ENCODE results near the gene NRXN3.
"Not testable (repeated sequence)": the region's sequence is repeated elsewhere in the genome, so short reads cannot be mapped to it uniquely, and the experiment has no call there.

NRXN3 gene

DNA sequence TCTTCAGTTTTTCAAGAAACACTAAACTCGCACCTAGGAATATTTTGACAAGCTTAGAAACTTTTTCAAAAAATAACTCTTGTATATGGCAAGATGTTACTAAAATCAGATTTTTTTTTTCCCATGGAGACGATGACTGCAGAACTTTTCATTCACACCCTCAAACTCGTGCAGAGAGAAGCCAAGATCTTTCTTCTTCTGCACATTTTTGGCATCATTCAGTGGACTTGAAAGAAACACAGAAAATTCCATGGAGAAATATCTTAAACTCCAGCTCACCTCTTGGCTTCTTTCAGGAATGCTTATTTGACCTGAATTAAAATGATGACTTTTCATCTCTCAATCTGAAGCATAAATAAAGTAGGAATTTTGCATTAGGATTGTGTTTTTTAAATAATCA is 919.4 kb downstream of the NRXN3 start:
- TF ChIP-seq JUND (IDR thresholded peaks at IDR 0.05; ENCODE audit: low read depth) = no peak
- DNase-seq (ENCODE audit: low read depth in 1 of 2, low spot score in 1 of 2) = no peak
- in situ Hi-C loops (cut with HindIII; ENCODE audit: low pct_unique_long_range_greater_than_20kb, low sequenced_read_pairs) = no loop called here

DNA sequence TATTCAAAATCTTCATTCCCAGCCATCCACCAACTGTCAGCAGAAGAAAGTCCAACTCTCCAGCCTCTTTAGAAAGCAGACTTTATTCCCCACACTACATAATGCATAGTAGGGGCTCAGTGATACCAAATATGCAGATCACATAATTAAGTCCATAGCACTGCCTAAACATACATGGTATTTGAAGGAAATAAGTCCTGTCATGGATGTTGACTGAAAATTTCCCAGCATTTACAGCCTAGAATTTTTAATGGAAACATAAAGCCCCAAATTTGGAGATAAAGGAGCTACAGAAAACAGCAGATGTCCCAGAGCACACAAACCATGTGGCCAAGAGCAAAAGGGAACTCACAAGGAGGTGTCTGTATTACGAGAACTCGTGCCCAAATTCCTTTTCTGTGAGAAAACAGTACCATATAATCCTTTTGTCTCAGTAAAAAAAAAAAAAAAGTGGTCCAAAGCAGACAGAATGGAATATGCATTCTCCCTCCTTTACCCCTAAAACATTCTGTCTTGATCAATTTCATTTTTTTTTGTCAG is 920.5 kb downstream of the NRXN3 start:
- in situ Hi-C loops (cut with HindIII; ENCODE audit: low pct_unique_long_range_greater_than_20kb, low sequenced_read_pairs) = no loop called here
- TF ChIP-seq JUND (IDR thresholded peaks at IDR 0.05; ENCODE audit: low read depth) = no peak
- DNase-seq (ENCODE audit: low read depth in 1 of 2, low spot score in 1 of 2) = no peak

DNA sequence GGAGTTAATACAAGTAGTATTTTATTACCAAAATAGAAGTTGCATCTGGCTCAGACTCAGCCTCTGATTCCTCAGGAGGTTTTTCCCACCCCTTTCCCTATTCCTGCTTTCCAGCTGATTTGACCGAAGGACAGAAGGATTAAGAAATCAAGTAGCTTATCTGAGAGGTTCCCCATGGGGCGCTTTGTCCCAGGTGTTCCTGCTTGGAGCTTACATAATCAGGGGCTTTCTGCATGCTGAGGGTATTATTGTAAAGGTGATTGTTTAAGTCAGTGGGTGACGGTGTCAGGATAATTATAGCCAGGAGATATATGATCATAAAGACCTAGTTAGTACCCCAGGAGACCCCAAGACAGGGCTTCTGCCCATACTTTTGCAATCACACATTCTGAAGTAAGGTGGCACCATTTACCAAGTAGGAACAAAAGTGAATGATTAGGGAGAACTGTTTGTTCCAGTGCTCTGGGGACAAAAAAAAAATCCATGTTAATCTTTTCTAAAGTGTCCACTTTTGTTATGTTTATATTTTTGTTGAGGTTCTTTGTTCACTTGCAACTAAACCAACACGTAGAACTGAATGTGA is 921.3 kb downstream of the NRXN3 start:
- DNase-seq (ENCODE audit: low read depth in 1 of 2, low spot score in 1 of 2) = no peak
- in situ Hi-C loops (cut with HindIII; ENCODE audit: low pct_unique_long_range_greater_than_20kb, low sequenced_read_pairs) = no loop called here
- TF ChIP-seq JUND (IDR thresholded peaks at IDR 0.05; ENCODE audit: low read depth) = no peak

DNA sequence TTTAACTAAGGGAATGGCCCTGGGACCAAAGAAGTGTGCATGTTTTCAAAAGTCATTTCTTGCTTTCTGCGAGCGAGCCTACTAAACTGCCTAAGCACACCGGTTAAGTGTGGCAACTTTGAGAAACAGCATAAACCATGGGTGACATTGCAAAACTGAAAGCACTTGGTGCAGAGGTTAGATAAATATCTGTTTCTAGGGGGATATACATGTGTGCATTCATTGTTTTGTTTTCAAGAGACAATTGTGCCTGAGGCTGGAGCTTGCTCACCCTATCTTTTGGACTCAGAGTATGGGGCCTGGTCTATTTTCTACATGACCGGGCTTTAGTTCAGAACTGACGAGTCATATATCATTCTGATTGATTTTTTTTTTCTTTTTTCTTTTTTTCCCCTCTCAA is 923.4 kb downstream of the NRXN3 start:
- in situ Hi-C loops (cut with HindIII; ENCODE audit: low pct_unique_long_range_greater_than_20kb, low sequenced_read_pairs) = no loop called here
- DNase-seq (ENCODE audit: low read depth in 1 of 2, low spot score in 1 of 2) = no peak
- TF ChIP-seq JUND (IDR thresholded peaks at IDR 0.05; ENCODE audit: low read depth) = no peak

DNA sequence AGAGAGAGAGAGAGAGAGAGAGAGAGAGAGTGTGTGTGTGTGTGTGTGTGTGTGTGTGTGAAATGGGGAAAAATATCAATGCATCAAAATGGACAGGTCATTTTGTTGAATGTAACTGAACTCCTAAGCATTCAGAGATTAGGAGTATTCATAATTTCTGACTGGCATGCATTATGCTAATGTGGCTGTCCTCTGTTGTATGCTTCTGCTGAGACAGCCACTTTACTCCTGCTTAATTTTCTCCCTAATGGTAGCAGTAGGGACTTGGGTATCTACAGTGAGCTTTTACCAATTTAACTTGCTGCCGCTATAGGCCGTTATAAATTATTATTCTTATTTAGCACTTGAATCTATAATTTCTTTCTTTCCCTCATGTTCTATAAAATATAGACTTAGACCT is 924.8 kb downstream of the NRXN3 start:
- in situ Hi-C loops (cut with HindIII; ENCODE audit: low pct_unique_long_range_greater_than_20kb, low sequenced_read_pairs) = no loop called here
- no peak for TF ChIP-seq JUND (IDR thresholded peaks at IDR 0.05; ENCODE audit: low read depth)
- no peak for DNase-seq (ENCODE audit: low read depth in 1 of 2, low spot score in 1 of 2)

DNA sequence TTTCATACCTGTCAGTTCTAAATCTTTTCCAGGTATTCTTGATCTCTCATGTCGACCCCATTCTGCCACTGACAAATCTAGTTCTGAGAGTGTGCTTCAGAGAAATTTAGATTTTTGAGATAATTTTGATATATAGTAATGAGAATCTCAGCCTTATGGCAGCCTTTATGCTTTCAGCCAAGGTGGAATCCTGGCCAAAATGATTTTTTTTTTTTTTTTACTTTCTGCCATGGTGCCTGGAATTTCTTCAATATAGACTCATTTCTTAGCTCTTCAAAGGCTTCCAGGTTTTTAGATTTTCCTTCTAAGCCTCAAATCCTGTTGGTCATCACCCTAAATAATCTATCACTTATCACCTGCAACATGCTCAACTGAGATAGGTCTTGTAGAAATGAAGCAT is 926.6 kb downstream of the NRXN3 start:
- no peak for TF ChIP-seq JUND (IDR thresholded peaks at IDR 0.05; ENCODE audit: low read depth)
- DNase-seq (ENCODE audit: low read depth in 1 of 2, low spot score in 1 of 2) = no peak
- in situ Hi-C loops (cut with HindIII; ENCODE audit: low pct_unique_long_range_greater_than_20kb, low sequenced_read_pairs) = no loop called here

DNA sequence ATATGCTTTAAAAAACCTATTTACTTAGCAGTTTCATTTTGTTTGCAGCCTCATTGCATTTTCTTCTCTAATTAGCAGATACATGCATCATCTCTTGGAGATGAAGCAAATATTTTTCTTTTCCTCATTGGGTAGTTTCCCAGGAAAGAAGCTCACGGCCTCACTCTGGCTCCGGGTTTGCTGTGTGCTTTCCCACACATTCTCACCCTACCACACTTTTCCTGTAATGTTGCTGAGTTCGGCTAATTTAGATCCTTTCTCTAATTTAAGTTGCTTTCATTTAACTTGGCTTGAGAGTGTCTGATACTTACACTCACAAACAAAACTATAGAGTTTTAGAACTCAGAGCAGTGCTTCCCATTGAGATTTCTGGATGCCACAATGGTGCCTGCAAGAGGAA is 928.2 kb downstream of the NRXN3 start:
- no peak for DNase-seq (ENCODE audit: low read depth in 1 of 2, low spot score in 1 of 2)
- in situ Hi-C loops (cut with HindIII; ENCODE audit: low pct_unique_long_range_greater_than_20kb, low sequenced_read_pairs) = no loop called here
- TF ChIP-seq JUND (IDR thresholded peaks at IDR 0.05; ENCODE audit: low read depth) = no peak

DNA sequence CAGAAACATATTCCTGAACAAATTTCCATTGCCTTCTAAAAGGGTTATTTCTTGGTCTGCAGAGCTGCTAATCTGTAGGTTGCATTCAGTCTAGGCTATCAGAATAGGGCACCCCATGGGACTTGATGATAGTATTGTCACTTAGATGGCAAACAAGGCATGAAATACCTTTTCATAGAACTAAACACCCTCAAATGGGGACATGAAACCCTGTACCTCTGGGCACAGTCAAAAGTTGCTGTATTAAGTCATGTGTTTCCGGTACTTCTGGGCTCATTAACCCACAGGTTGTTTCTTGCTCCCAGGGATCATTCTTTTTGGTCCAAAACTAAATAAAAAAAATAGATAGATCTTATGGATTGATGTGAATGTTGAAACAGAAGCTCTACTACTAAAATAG is 930.4 kb downstream of the NRXN3 start:
- in situ Hi-C loops (cut with HindIII; ENCODE audit: low pct_unique_long_range_greater_than_20kb, low sequenced_read_pairs) = no loop called here
- DNase-seq (ENCODE audit: low read depth in 1 of 2, low spot score in 1 of 2) = no peak
- no peak for TF ChIP-seq JUND (IDR thresholded peaks at IDR 0.05; ENCODE audit: low read depth)

DNA sequence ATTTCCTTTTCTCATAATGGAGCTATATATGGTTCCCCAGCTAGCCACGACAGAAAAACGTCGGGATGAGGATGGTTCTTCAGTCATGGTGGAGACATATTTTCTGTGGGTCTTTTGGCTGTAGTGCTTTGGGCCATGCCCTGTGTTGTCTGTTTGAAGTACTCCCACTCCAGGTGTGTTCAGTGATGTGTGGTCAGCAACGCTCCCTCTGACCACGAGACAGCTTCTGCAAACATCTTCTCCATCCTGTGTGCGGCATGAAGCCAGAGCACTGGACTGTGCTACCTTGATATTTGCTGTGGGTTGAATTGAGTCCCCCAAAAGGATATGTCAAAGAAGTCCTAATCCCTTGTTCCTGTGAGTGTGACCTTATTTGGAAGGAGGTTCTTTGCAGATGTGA is 931.2 kb downstream of the NRXN3 start:
- no peak for TF ChIP-seq JUND (IDR thresholded peaks at IDR 0.05; ENCODE audit: low read depth)
- no peak for DNase-seq (ENCODE audit: low read depth in 1 of 2, low spot score in 1 of 2)
- in situ Hi-C loops (cut with HindIII; ENCODE audit: low pct_unique_long_range_greater_than_20kb, low sequenced_read_pairs) = no loop called here

DNA sequence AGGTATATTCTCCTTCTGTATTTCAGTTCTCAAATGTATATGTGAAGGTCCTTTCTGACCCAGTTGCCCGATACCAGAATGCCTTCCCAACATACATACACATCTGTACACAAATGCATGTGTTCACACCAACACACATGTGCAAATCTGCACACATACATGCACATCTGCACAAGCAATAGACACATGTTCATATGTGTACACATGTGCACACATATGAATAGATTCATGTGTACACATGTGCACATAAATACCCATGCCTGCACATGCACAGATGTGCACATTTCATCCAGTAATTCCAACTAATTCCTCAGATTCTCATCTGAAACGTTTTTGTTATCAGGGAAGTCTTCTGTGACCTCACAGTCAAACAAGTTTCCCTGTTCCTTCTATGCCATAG is 933.6 kb downstream of the NRXN3 start:
- no peak for DNase-seq (ENCODE audit: low read depth in 1 of 2, low spot score in 1 of 2)
- TF ChIP-seq JUND (IDR thresholded peaks at IDR 0.05; ENCODE audit: low read depth) = no peak
- in situ Hi-C loops (cut with HindIII; ENCODE audit: low pct_unique_long_range_greater_than_20kb, low sequenced_read_pairs) = no loop called here

DNA sequence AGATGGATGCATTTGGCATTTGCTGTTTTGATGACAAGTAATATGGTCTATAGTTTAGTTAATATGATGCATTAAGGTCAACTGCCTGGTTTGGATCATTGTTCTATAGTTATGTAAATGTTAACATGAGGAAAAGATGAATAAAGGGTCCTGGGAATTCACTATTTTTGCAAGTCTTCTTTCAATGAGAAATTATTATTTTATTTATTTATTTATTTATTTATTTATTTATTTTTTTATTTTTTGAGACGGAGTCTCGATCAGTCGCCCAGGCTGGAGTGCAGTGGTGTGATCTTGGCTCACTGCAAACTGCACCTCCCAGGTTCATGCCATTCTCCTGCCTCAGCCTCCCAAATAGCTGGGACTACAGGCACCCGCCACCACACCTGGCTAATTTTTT is 940.4 kb downstream of the NRXN3 start:
- in situ Hi-C loops (cut with HindIII; ENCODE audit: low pct_unique_long_range_greater_than_20kb, low sequenced_read_pairs); DNase-seq (ENCODE audit: low read depth in 1 of 2, low spot score in 1 of 2): not testable (repeated sequence)

DNA sequence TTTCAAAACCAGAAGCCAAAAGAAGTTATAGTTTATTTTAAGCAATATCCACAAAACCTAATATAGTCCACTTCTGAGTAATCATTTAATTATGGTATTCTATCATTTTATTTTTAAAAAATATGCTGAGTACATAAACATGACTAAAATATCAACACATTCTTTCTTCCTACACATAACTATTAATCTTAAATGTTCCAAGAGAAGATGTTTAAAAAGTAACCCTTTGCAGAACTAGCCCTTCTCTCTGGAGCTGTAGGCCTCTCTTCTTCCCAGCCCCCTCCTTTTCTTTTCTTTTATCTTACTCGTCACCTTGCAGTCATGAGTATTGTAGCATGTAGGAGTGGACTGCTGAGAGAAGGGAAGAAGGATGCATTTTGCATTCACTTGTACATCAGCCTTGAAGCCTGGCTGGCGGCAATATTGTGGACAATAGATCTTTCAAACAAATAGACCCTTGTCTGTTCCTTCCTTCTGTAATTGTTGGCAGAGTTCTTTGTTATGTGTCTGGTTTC is 941.9 kb downstream of the NRXN3 start:
- no peak for DNase-seq (ENCODE audit: low read depth in 1 of 2, low spot score in 1 of 2)
- TF ChIP-seq JUND (IDR thresholded peaks at IDR 0.05; ENCODE audit: low read depth) = no peak
- in situ Hi-C loops (cut with HindIII; ENCODE audit: low pct_unique_long_range_greater_than_20kb, low sequenced_read_pairs) = no loop called here

DNA sequence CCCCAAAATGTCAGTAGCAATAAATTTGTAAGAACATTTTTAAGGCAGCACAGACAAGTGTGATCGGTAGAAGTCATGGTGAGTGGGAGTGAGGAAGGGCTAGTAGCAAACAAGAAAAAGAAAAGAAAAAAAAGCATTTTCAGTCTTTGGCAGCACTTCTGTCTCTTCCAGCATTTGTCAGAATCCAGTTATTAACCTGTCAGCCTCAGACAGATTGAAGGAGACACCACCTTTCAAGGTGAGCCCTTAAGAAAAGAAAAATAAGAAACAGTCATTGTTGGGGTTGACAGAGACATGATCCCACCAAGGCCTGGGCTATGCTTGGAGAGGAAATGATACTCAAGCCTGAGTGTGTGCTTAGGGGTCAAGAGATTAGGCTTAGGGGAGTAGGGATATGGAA is 947.4 kb downstream of the NRXN3 start:
- in situ Hi-C loops (cut with HindIII; ENCODE audit: low pct_unique_long_range_greater_than_20kb, low sequenced_read_pairs) = no loop called here
- no peak for TF ChIP-seq JUND (IDR thresholded peaks at IDR 0.05; ENCODE audit: low read depth)
- no peak for DNase-seq (ENCODE audit: low read depth in 1 of 2, low spot score in 1 of 2)

DNA sequence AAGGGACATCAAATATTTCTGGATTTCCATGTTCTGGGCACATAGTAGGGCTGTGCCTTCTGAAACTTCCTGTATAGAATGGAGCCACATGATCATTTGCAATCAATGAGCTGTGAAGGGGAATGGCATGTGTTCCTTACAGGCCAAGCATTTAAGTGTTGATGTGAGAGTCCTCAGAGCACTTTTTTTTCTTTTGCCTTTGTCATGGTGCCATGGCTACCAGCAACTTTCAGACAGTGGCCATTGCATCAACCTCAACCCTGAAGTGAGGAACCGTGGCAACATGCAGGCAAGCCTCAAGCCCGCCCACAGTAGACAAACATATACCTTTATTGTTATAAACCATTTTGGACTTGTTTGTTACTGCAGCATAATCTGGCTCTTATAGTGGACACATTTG is 948.1 kb downstream of the NRXN3 start:
- in situ Hi-C loops (cut with HindIII; ENCODE audit: low pct_unique_long_range_greater_than_20kb, low sequenced_read_pairs) = no loop called here
- no peak for TF ChIP-seq JUND (IDR thresholded peaks at IDR 0.05; ENCODE audit: low read depth)
- DNase-seq (ENCODE audit: low read depth in 1 of 2, low spot score in 1 of 2) = no peak

All from T47D (cell line).